ENCODE results near the gene TCP1.

Gene TCP1

GRCh38 chr6:159831373-159831679 lies 41.9 kb upstream of the TCP1 start:
- no peak for TF ChIP-seq TCF4 (CRISPR knock-in tag; IDR thresholded peaks at IDR 0.05; ENCODE audit: borderline replicate concordance)
- TF ChIP-seq ISL1 (CRISPR knock-in tag; IDR thresholded peaks at IDR 0.05), result no peak
- no peak for TF ChIP-seq ZNF565 (CRISPR knock-in tag; conservative IDR thresholded peaks at IDR 0.05; ENCODE audit: low read depth)
- no peak for TF ChIP-seq PATZ1 (CRISPR knock-in tag; IDR thresholded peaks at IDR 0.05; ENCODE audit: borderline replicate concordance)
- TF ChIP-seq ZC3H10 (CRISPR knock-in tag; IDR thresholded peaks at IDR 0.05), result no peak
- no peak for TF ChIP-seq OSR1 (CRISPR knock-in tag; IDR thresholded peaks at IDR 0.05)
- no peak for TF ChIP-seq CSDC2 (CRISPR knock-in tag; IDR thresholded peaks at IDR 0.05)
- ATAC-seq, result no peak

GRCh38 chr6:159830501-159831372 lies 41.3 kb upstream of the TCP1 start:
- TF ChIP-seq PATZ1 (CRISPR knock-in tag; IDR thresholded peaks at IDR 0.05; ENCODE audit: borderline replicate concordance) (no peak), SNAI2 (CRISPR knock-in tag; IDR thresholded peaks at IDR 0.05) (no peak), PPARA (CRISPR knock-in tag; IDR thresholded peaks at IDR 0.05; ENCODE audit: borderline replicate concordance) (no peak), ARNTL (CRISPR knock-in tag; IDR thresholded peaks at IDR 0.05; ENCODE audit: borderline replicate concordance, low read depth) (no peak), GLIS3 (CRISPR knock-in tag; IDR thresholded peaks at IDR 0.05) (no peak), RARB (CRISPR knock-in tag; IDR thresholded peaks at IDR 0.05) (no peak), ESRRG (CRISPR knock-in tag; IDR thresholded peaks at IDR 0.05) (no peak), POU6F1 (CRISPR knock-in tag; IDR thresholded peaks at IDR 0.05; ENCODE audit: borderline replicate concordance, low read depth) (no peak), ZNF565 (CRISPR knock-in tag; conservative IDR thresholded peaks at IDR 0.05; ENCODE audit: low read depth) (no peak), BACH2 (CRISPR knock-in tag; IDR thresholded peaks at IDR 0.05; ENCODE audit: borderline replicate concordance) (no peak), CREB5 (CRISPR knock-in tag; IDR thresholded peaks at IDR 0.05; ENCODE audit: low read depth) (no peak), ZNF70 (CRISPR knock-in tag; IDR thresholded peaks at IDR 0.05) (no peak)
- no peak; the same call in 2 of the 3 replicates for ATAC-seq

- no peak for ATAC-seq
- TF ChIP-seq ESRRG (CRISPR knock-in tag; IDR thresholded peaks at IDR 0.05) (no peak), POU6F1 (CRISPR knock-in tag; IDR thresholded peaks at IDR 0.05; ENCODE audit: borderline replicate concordance, low read depth) (no peak), PATZ1 (CRISPR knock-in tag; IDR thresholded peaks at IDR 0.05; ENCODE audit: borderline replicate concordance) (no peak), GLIS3 (CRISPR knock-in tag; IDR thresholded peaks at IDR 0.05) (no peak), ZNF8 (CRISPR knock-in tag; IDR thresholded peaks at IDR 0.05) (no peak), ZFP3 (CRISPR knock-in tag; IDR thresholded peaks at IDR 0.05) (no peak), OSR1 (CRISPR knock-in tag; IDR thresholded peaks at IDR 0.05) (no peak), ZNF565 (CRISPR knock-in tag; conservative IDR thresholded peaks at IDR 0.05; ENCODE audit: low read depth) (no peak)
These were observed 40.1 kb upstream of the TCP1 start for GRCh38 chr6:159829526-159829925.
